Measurements from ENCODE around the gene CDRT15L2.
"Not testable (repeated sequence)": the region's sequence is repeated elsewhere in the genome, so short reads cannot be mapped to it uniquely, and the experiment has no call there.

Gene CDRT15L2

GRCh38 chr17:20613905-20614304 lies 34.4 kb downstream of the CDRT15L2 start:
- WGBS (ENCODE audit: insufficient coverage, insufficient read length): no CpG with 5 or more reads among the region's 13 CpGs
- DNase-seq (ENCODE audit: low read depth, low spot score): no peak
- Histone ChIP-seq H3K4me3 (ENCODE audit: low read length) (no peak overlapping the region), H3K27me3 (ENCODE audit: control insufficient read depth, insufficient read depth, low read length) (no peaks in the 10 kb centered on the region), H3K9me3 (ENCODE audit: control insufficient read depth, insufficient read depth, low read length) (no peaks in the 10 kb centered on the region), H3K36me3 (ENCODE audit: control insufficient read depth, insufficient read depth, low read length) (no peaks in the 10 kb centered on the region), H3K4me1 (ENCODE audit: control insufficient read depth, insufficient read depth, low read length) (no peaks in the 10 kb centered on the region), H3K27ac (ENCODE audit: low read length) (no peak overlapping the region)

DNA sequence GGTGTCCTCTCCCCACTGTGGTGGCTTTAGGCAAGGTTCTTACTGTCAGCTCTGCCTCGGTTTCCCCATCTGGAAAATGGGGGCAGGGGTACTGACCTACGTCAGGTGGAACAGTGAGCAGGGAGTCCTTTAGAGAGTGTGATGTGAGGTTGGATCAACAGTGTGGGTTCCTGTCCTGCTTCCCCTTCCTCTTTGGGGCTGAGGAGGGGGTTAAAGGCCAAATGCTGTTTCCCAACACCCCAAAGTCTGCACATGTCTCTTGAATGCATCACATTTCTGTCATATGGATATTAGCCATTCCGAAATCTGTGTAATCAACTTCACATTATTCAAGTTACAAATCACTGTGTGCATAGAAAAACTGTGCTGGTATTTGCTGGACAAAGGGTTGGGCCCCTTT lies 35.9 kb downstream of the CDRT15L2 start:
- not testable (repeated sequence) for H3K9me3 ChIP-seq (ENCODE audit: control insufficient read depth, insufficient read depth, low read length); H3K27me3 ChIP-seq (ENCODE audit: control insufficient read depth, insufficient read depth, low read length); H3K4me1 ChIP-seq (ENCODE audit: control insufficient read depth, insufficient read depth, low read length); H3K4me3 ChIP-seq (ENCODE audit: low read length); H3K27ac ChIP-seq (ENCODE audit: low read length); H3K36me3 ChIP-seq (ENCODE audit: control insufficient read depth, insufficient read depth, low read length); DNase-seq (ENCODE audit: low read depth, low spot score)
- no CpG with 5 or more reads among the region's 3 CpGs for WGBS (ENCODE audit: insufficient coverage, insufficient read length)
